Liver (tissue), 9 donors: ENCODE results near the gene SPRN. TPM values are rescaled to one million over a fixed set of nuclear protein-coding genes. Genes with fewer than 3 reads are reported as not detected.

ENCODE experiments used
- DNase-seq: peaks from one replicate; pipeline ENCODE4 v3.0.0-alpha.2; 2017; ENCODE audit warnings: low spot score
- H3K27ac ChIP-seq, 2 donors: one replicate each; pipeline ENCODE4 v1.7.0; 2013; ENCODE audit warnings: inconsistent platforms in 2 of 2, low read length in 2 of 2, control low read depth in 1 of 2, low read depth in 1 of 2, mild to moderate bottlenecking in 1 of 2
- H3K27me3 ChIP-seq, 4 donors: one replicate each; pipeline versions ENCODE4 v1.6.1 to v1.7.0; 2013; ENCODE audit warnings: low read length in 3 of 4, inconsistent platforms in 1 of 4, mild to moderate bottlenecking in 1 of 4, moderate library complexity in 1 of 4; ENCODE audit not compliant: control insufficient read depth in 4 of 4, insufficient read depth in 4 of 4
- H3K36me3 ChIP-seq, 4 donors: one replicate each; pipeline versions ENCODE4 v1.6.1 to v1.7.0; 2013; ENCODE audit warnings: low read length in 3 of 4, mild to moderate bottlenecking in 3 of 4, low read depth in 1 of 4, moderate library complexity in 1 of 4; ENCODE audit not compliant: control insufficient read depth in 4 of 4, insufficient read depth in 3 of 4
- H3K4me1 ChIP-seq, 4 donors: one replicate each; pipeline versions ENCODE4 v1.6.1 to v1.7.0; 2013; ENCODE audit warnings: low read length in 3 of 4, mild to moderate bottlenecking in 3 of 4, moderate library complexity in 1 of 4; ENCODE audit not compliant: control insufficient read depth in 4 of 4, insufficient read depth in 4 of 4
- H3K4me3 ChIP-seq, 3 donors: one replicate each; pipeline versions ENCODE4 v1.6.1 to v1.7.0; 2013; ENCODE audit warnings: low read length in 3 of 3, control low read depth in 1 of 3, low read depth in 1 of 3, mild to moderate bottlenecking in 1 of 3
- H3K9ac ChIP-seq, 2 donors: one replicate each; pipeline ENCODE4 v1.7.0; 2013; ENCODE audit warnings: low read length in 2 of 2, mild to moderate bottlenecking in 2 of 2, moderate library complexity in 2 of 2, control low read depth in 1 of 2, low read depth in 1 of 2
- H3K9me3 ChIP-seq, 4 donors: one replicate each; pipeline versions ENCODE4 v1.6.1 to v1.7.0; 2013; ENCODE audit warnings: low read length in 3 of 4; ENCODE audit not compliant: control insufficient read depth in 4 of 4
- ATF3 ChIP-seq: IDR thresholded peaks from 2 replicates; pipeline ENCODE4 v1.6.1; 2016; ENCODE audit warnings: antibody characterized with exemption
- CTCF ChIP-seq: fragments of 150-350 bp; IDR thresholded peaks from 2 replicates; pipeline ENCODE4 v1.5.1; 2017; ENCODE audit warnings: improper control_type of control experiment, low read depth, low read length; ENCODE audit not compliant: missing input control
- EGR1 ChIP-seq, 2 donors: IDR thresholded peaks; 2 replicates each; pipeline ENCODE4 v1.6.1; 2016 to 2018; ENCODE audit warnings: antibody characterized with exemption in 2 of 2, low read depth in 2 of 2
- FOXA1 ChIP-seq: IDR thresholded peaks from 2 replicates; pipeline ENCODE4 v1.6.1; 2016; ENCODE audit warnings: antibody characterized with exemption
- GABPA ChIP-seq, 2 donors: IDR thresholded peaks in 1 of 2; conservative IDR thresholded peaks in 1 of 2; 2 replicates each; pipeline ENCODE4 v1.6.1; 2016; ENCODE audit warnings: antibody characterized with exemption in 2 of 2, mild to moderate bottlenecking in 1 of 2, moderate library complexity in 1 of 2
- HNF4A ChIP-seq, 2 donors: conservative IDR thresholded peaks; 2 replicates each; pipeline ENCODE4 v1.6.1; 2016; ENCODE audit warnings: antibody characterized with exemption in 2 of 2, mild to moderate bottlenecking in 2 of 2
- HNF4G ChIP-seq: IDR thresholded peaks from 2 replicates; pipeline ENCODE4 v1.6.1; 2016; ENCODE audit warnings: antibody characterized with exemption
- JUND ChIP-seq, 2 donors: IDR thresholded peaks; 2 replicates each; pipeline ENCODE4 v1.6.1; 2016; ENCODE audit warnings: antibody characterized with exemption in 2 of 2
- NR2F2 ChIP-seq: IDR thresholded peaks from 2 replicates; pipeline ENCODE4 v1.6.1; 2016; ENCODE audit warnings: antibody characterized with exemption
- RAD21 ChIP-seq, 2 donors: IDR thresholded peaks; 2 replicates each; pipeline ENCODE4 v1.6.1; 2016; ENCODE audit warnings: antibody characterized with exemption in 2 of 2, mild to moderate bottlenecking in 2 of 2
- SP1 ChIP-seq: IDR thresholded peaks from 2 replicates; pipeline ENCODE4 v1.6.1; 2018; ENCODE audit warnings: antibody characterized with exemption, mild to moderate bottlenecking
- TAF1 ChIP-seq: conservative IDR thresholded peaks from 2 replicates; pipeline ENCODE4 v1.6.1; 2016; ENCODE audit warnings: antibody characterized with exemption, mild to moderate bottlenecking
- YY1 ChIP-seq: IDR thresholded peaks from 2 replicates; pipeline ENCODE4 v1.6.1; 2016; ENCODE audit warnings: antibody characterized with exemption, mild to moderate bottlenecking
- ZBTB33 ChIP-seq: IDR thresholded peaks from 2 replicates; pipeline ENCODE4 v1.6.1; 2016; ENCODE audit warnings: antibody characterized with exemption
- WGBS: extraction: QIAGEN DNeasy Blood & Tissue Kit; methylation state at CpG from one replicate; pipeline ENCODE4 v1.1.7; 2013; 5-methylcytosine and 5-hydroxymethylcytosine counted together
- polyA plus RNA-seq, 2 donors: library from polyadenylated mRNA; stranded (reverse) in 1 of 2; unstranded in 1 of 2; fragments of 200-250 nt in 1 of 2; fragments of >200 nt in 1 of 2; fragmentation: Nextera tagmentation in 1 of 2; extraction: Ambion mirVana in 1 of 2; gene quantifications; one replicate each; pipeline versions ENCODE4 v1.2.1 to v1.2.3, GENCODE V29; 2013 to 2015
- total RNA-seq, 2 donors: library from RNA; depleted of rRNA; stranded (reverse); fragments of >200 nt; gene quantifications; one replicate each; pipeline ENCODE4 v1.2.3, GENCODE V29; 2014
- donor health status: healthy.
- donor health status: healthy.
- donor health status: healthy.
- donor health status: healthy.
- donor health status: healthy.

SPRN gene
- total and polyA plus RNA-seq, 4 donors = 1.3 to 36.4 TPM; not detected in 2

- Histone ChIP-seq H3K27me3 (peaks cover 0 to 3% (median 0%) of the 10 kb centered on the region in 4 donors), H3K4me3 (no peak overlapping the region), H3K4me1 (peaks cover 0 to 10% (median 4%) of the 10 kb centered on the region in 4 donors), H3K36me3 (peaks cover 0 to 10% (median 7%) of the 10 kb centered on the region in 4 donors), H3K9ac (no peak overlapping the region), H3K27ac (no peak overlapping the region), H3K9me3 (no peaks in the 10 kb centered on the region)
- WGBS = 88% methylated on average over 16 of the region's 16 CpGs
- DNase-seq = no peak
- no peak for TF ChIP-seq CTCF
- no peak for TF ChIP-seq SP1
- no peak for TF ChIP-seq TAF1
- no peak for TF ChIP-seq JUND (IDR thresholded peaks at IDR 0.05)
- no peak for TF ChIP-seq YY1
- TF ChIP-seq ZBTB33 = no peak
- no peak for TF ChIP-seq GABPA (IDR thresholded peaks at IDR 0.05 in 1 of 2, conservative IDR thresholded peaks at IDR 0.05 in 1 of 2)
- no peak for TF ChIP-seq ATF3
- TF ChIP-seq FOXA1 = no peak
- no peak for TF ChIP-seq HNF4A (conservative IDR thresholded peaks at IDR 0.05)
- TF ChIP-seq EGR1 (IDR thresholded peaks at IDR 0.05; ENCODE audit: low read depth in 2 of 2) = no peak
- TF ChIP-seq HNF4G = no peak
Observed at GRCh38 chr10:133422223-133422806, 2.1 kb downstream of the SPRN start.

GRCh38 chr10:133421336-133422222 lies 2.8 kb downstream of the SPRN start:
- Histone ChIP-seq H3K27ac (no peak overlapping the region), H3K9me3 (no peaks in the 10 kb centered on the region), H3K27me3 (peaks cover 0 to 3% (median 0%) of the 10 kb centered on the region in 4 donors), H3K36me3 (peaks cover 0 to 10% (median 7%) of the 10 kb centered on the region in 4 donors), H3K4me1 (peaks cover 0 to 10% (median 4%) of the 10 kb centered on the region in 4 donors), H3K4me3 (no peak overlapping the region), H3K9ac (no peak overlapping the region)
- TF ChIP-seq EGR1 (IDR thresholded peaks at IDR 0.05; ENCODE audit: low read depth in 2 of 2) (no peak), HNF4A (conservative IDR thresholded peaks at IDR 0.05) (no peak), YY1 (no peak), TAF1 (no peak), ZBTB33 (no peak), NR2F2 (no peak), GABPA (IDR thresholded peaks at IDR 0.05 in 1 of 2, conservative IDR thresholded peaks at IDR 0.05 in 1 of 2) (no peak), RAD21 (IDR thresholded peaks at IDR 0.05) (no peak), CTCF (no peak), SP1 (no peak)
- DNase-seq = peak; percentile 32
- 91% methylated on average over 16 of the region's 17 CpGs for WGBS
